CD14-positive monocyte (primary cell): ENCODE data around the gene SLC6A16. TPM values are rescaled to one million over a fixed set of nuclear protein-coding genes. Genes with fewer than 3 reads are reported as not detected.
A peak's percentile ranks its signal among the peaks of the same experiment; 100 is the strongest.
"Not testable (repeated sequence)": the region's sequence is repeated elsewhere in the genome, so short reads cannot be mapped to it uniquely, and the experiment has no call there.

ENCODE experiments used
- DNase-seq, 3 donors: peaks; one replicate each; pipeline ENCODE4 v3.0.0-alpha.2; 2011 to 2022
- H2AFZ ChIP-seq: 2 replicates; pipeline ENCODE4 v1.6.0; 2012; ENCODE audit warnings: mild to moderate bottlenecking, low read depth, low read length, inconsistent platforms; ENCODE audit not compliant: insufficient read depth, poor library complexity, severe bottlenecking
- H3K27ac ChIP-seq, 2 donors: 1 replicate in 1 of 2; 2 replicates in 1 of 2; pipeline ENCODE4 v1.5.1; 2012 to 2013; ENCODE audit warnings: low read length in 2 of 2, control low read depth in 1 of 2, inconsistent platforms in 1 of 2, low read depth in 1 of 2, mild to moderate bottlenecking in 1 of 2
- H3K27me3 ChIP-seq, 2 donors: one replicate each; pipeline versions ENCODE4 v1.6.0 to v1.6.1; 2011 to 2013; ENCODE audit warnings: low read length in 2 of 2; ENCODE audit not compliant: control insufficient read depth in 2 of 2, insufficient read depth in 2 of 2
- H3K36me3 ChIP-seq, 2 donors: replicated peaks in 1 of 2; 1 replicate in 1 of 2; 2 replicates in 1 of 2; pipeline versions ENCODE4 v1.5.1 to v1.6.1; 2012 to 2013; ENCODE audit warnings: low read length in 2 of 2, control low read depth in 1 of 2, inconsistent platforms in 1 of 2, mild to moderate bottlenecking in 1 of 2; ENCODE audit not compliant: insufficient read depth in 2 of 2, control insufficient read depth in 1 of 2
- H3K4me1 ChIP-seq, 2 donors: 1 replicate in 1 of 2; 2 replicates in 1 of 2; pipeline versions ENCODE4 v1.5.1 to v1.6.1; 2012 to 2013; ENCODE audit warnings: low read length in 2 of 2, control low read depth in 1 of 2, inconsistent platforms in 1 of 2, mild to moderate bottlenecking in 1 of 2, moderate library complexity in 1 of 2; ENCODE audit not compliant: insufficient read depth in 2 of 2, control insufficient read depth in 1 of 2
- H3K4me2 ChIP-seq: replicated peaks from 2 replicates; pipeline ENCODE3; 2012; ENCODE audit warnings: low read length, moderate library complexity, mild to moderate bottlenecking; ENCODE audit not compliant: poor library complexity, severe bottlenecking; ENCODE audit errors: extremely low read depth
- H3K4me3 ChIP-seq, 3 experiments: fragments of 200-600 bp in 1 of 3; sonication (generic) in 1 of 3; replicated peaks in 1 of 3; 1 replicate in 2 of 3; 2 replicates in 1 of 3; pipeline ENCODE4 v1.5.1; 2011 to 2013; ENCODE audit warnings: low read length in 3 of 3, mild to moderate bottlenecking in 3 of 3, control low read depth in 2 of 3, low read depth in 2 of 3, inconsistent platforms in 1 of 3, moderate library complexity in 1 of 3
- H3K79me2 ChIP-seq: 2 replicates; pipeline ENCODE4 v1.6.0; 2012; ENCODE audit warnings: mild to moderate bottlenecking, control low read depth, inconsistent platforms, low read length, moderate library complexity; ENCODE audit not compliant: insufficient read depth
- H3K9ac ChIP-seq: 2 replicates; pipeline ENCODE4 v1.6.0; 2017; ENCODE audit warnings: low read length, mild to moderate bottlenecking; ENCODE audit not compliant: insufficient read depth, poor library complexity, severe bottlenecking
- H3K9me3 ChIP-seq, 2 donors: replicated peaks in 1 of 2; 1 replicate in 1 of 2; 2 replicates in 1 of 2; pipeline versions ENCODE4 v1.5.1 to v1.6.1; 2012 to 2013; ENCODE audit warnings: low read length in 2 of 2, control low read depth in 1 of 2; ENCODE audit not compliant: control insufficient read depth in 1 of 2, insufficient read depth in 1 of 2
- H4K20me1 ChIP-seq: 2 replicates; pipeline ENCODE4 v1.6.0; 2012; ENCODE audit warnings: mild to moderate bottlenecking, low read length, control low read depth, moderate library complexity; ENCODE audit not compliant: insufficient read depth
- H3K27ac Mint-ChIP-seq, 7 donors: one replicate each; pipeline ENCODE4 v1.8.0; 2020; ENCODE audit warnings: mild to moderate bottlenecking in 7 of 7, mixed read lengths in 7 of 7, moderate library complexity in 6 of 7, inconsistent platforms in 2 of 7
- H3K27me3 Mint-ChIP-seq, 3 donors: one replicate each; pipeline ENCODE4 v1.8.0; 2021 to 2022; ENCODE audit warnings: low read depth in 3 of 3, mild to moderate bottlenecking in 3 of 3, mixed read lengths in 3 of 3, moderate library complexity in 3 of 3, inconsistent platforms in 1 of 3
- H3K36me3 Mint-ChIP-seq, 2 donors: one replicate each; pipeline ENCODE4 v1.8.0; 2020; ENCODE audit warnings: mixed read lengths in 2 of 2, inconsistent platforms in 1 of 2, mild to moderate bottlenecking in 1 of 2
- H3K4me1 Mint-ChIP-seq: one replicate; pipeline ENCODE4 v1.8.0; 2020; ENCODE audit warnings: mild to moderate bottlenecking, mixed read lengths
- H3K4me3 Mint-ChIP-seq, 2 donors: one replicate each; pipeline ENCODE4 v1.8.0; 2020; ENCODE audit warnings: mild to moderate bottlenecking in 2 of 2, mixed read lengths in 2 of 2, moderate library complexity in 1 of 2
- H3K9me3 Mint-ChIP-seq, 7 donors: one replicate each; pipeline ENCODE4 v1.8.0; 2020 to 2022; ENCODE audit warnings: mixed read lengths in 7 of 7, mild to moderate bottlenecking in 6 of 7, moderate library complexity in 6 of 7, inconsistent platforms in 2 of 7
- CTCF ChIP-seq: fragments of 200-600 bp; IDR thresholded peaks from one replicate; pipeline ENCODE4 v1.8.0; 2022; ENCODE audit warnings: antibody characterized with exemption, mild to moderate bottlenecking
- WGBS: methylation state at CpG from one replicate; pipeline ENCODE4 v1.1.5; 2013; ENCODE audit warnings: missing lambda C conversion rate; ENCODE audit not compliant: insufficient coverage; 5-methylcytosine and 5-hydroxymethylcytosine counted together
- intact Hi-C, 2 donors: fragments of 100-400 bp; cut with micrococcal nuclease; formaldehyde crosslinking; loops; one replicate each; pipeline versions ENCODE4 v1.15.0 to v1.15.1; 2023
- polyA minus RNA-seq: library from RNA; depleted of rRNA, polyadenylated mRNA; stranded (reverse); fragments of >200 nt; gene quantifications from 2 replicates; pipeline ENCODE4 v1.2.3, GENCODE V29; 2012
- polyA plus RNA-seq, 3 donors: library from polyadenylated mRNA; depleted of rRNA in 1 of 3; unstranded in 2 of 3; stranded (reverse) in 1 of 3; fragments of 300-500 nt in 2 of 3; fragments of >200 nt in 1 of 3; fragmentation: Illumina TruSeq in 2 of 3; gene quantifications; 1 replicate in 2 of 3; 2 replicates in 1 of 3; pipeline ENCODE4 v1.2.3, GENCODE V29; 2012 to 2021
- total RNA-seq, 12 experiments: library from RNA in 1 of 12; stranded (reverse) in 1 of 12; fragments of 120-200 nt in 1 of 12; gene quantifications; one replicate each; pipeline ENCODE4 v1.2.4 and lab custom pipeline; 2013 to 2026; ENCODE audit warnings: mixed read lengths in 6 of 12, inconsistent platforms in 1 of 12

Gene SLC6A16
- total RNA-seq (2013) = 0.71 TPM
- polyA plus RNA-seq (1 to 10 TPM in 1 of 3 donors, under 1 TPM in 2; 0.21 to 1.5 (median 0.55) TPM), polyA minus RNA-seq (0.69 TPM in 1 of 2 replicates, not detected in the other), total RNA-seq (lab: John Stamatoyannopoulos, UW) (0.12 to 4.5 (median 1.3) reads per million in 11 experiments)

- no peak within 1 kb of the TSS for H3K4me3 Mint-ChIP-seq
- Histone ChIP-seq H3K4me1 (peaks cover 10 to 11% of the 10 kb centered on the region in 2 donors), H3K79me2 (no peaks in the 10 kb centered on the region), H3K4me2 (no peak within 1 kb of the TSS), H4K20me1 (no peaks in the 10 kb centered on the region), H3K4me3 (no peak within 1 kb of the TSS), H3K9me3 (peaks cover 9 to 13% of the 10 kb centered on the region in 2 donors), H3K27me3 (no peaks in the 10 kb centered on the region), H3K36me3 (no peaks in the 10 kb centered on the region), H3K9ac (no peak within 1 kb of the TSS), H3K27ac (no peak within 1 kb of the TSS), H2AFZ (no peak within 1 kb of the TSS)
- DNase-seq = no peak
- TF ChIP-seq CTCF = no peak
- peaks cover 0 to 1% (median 0%) of the 10 kb centered on the region in 3 donors for H3K27me3 Mint-ChIP-seq
- peaks cover 5 to 6% of the 10 kb centered on the region in 2 donors for H3K36me3 Mint-ChIP-seq
- H3K4me1 Mint-ChIP-seq = peaks cover 15% of the 10 kb centered on the region
- intact Hi-C loops = loop anchor here in 1 of 2 donors (10.0 kb wide), 1 partner anchor 230 kb away; no protein-coding TSS in a partner anchor
- H3K27ac Mint-ChIP-seq = peak within 1 kb of the TSS in 2 of 7 donors; percentile 18 to 68
- peaks cover 0 to 21% (median 6%) of the 10 kb centered on the region in 7 donors for H3K9me3 Mint-ChIP-seq
- 97% methylated on average over 25 of the region's 38 CpGs for WGBS
These were observed at the start of gene SLC6A16 for GRCh38 chr19:49324801-49325576. TSS of gene SLC6A16 (minus strand) at chr19:49325191. CDS start at chr19:49311347, 13,844 bp downstream.

GRCh38 chr19:49373174-49373573 lies 48.2 kb upstream of the SLC6A16 start:
- 63% methylated on average over 1 of the region's 3 CpGs for WGBS
- H3K27me3 ChIP-seq, H3K4me1 ChIP-seq, H3K79me2 ChIP-seq, H2AFZ ChIP-seq, H3K27ac ChIP-seq, H3K4me2 ChIP-seq, H3K36me3 Mint-ChIP-seq, H3K9ac ChIP-seq, H3K4me3 ChIP-seq, DNase-seq, H3K27ac Mint-ChIP-seq, H4K20me1 ChIP-seq, H3K4me1 Mint-ChIP-seq, H3K36me3 ChIP-seq, H3K4me3 Mint-ChIP-seq: not testable (repeated sequence)
- Mint-ChIP-seq H3K27me3 (peaks cover 6 to 12% (median 7%) of the 10 kb centered on the region in 3 donors), H3K9me3 (peaks cover 9 to 27% (median 25%) of the 10 kb centered on the region in 7 donors)
- intact Hi-C loops = loop anchor here in 1 of 2 donors (10.0 kb wide), 1 partner anchor 52 kb away; the partner anchor contains the start of genes GFY and PTH2
- H3K9me3 ChIP-seq = peaks cover 14 to 25% of the 10 kb centered on the region in 2 donors
